ENCODE data around the gene BDNF.

GRCh38 chr11:27640954-27641353 is 59.3 kb downstream of the BDNF start:
- TF ChIP-seq, protein P1, sequence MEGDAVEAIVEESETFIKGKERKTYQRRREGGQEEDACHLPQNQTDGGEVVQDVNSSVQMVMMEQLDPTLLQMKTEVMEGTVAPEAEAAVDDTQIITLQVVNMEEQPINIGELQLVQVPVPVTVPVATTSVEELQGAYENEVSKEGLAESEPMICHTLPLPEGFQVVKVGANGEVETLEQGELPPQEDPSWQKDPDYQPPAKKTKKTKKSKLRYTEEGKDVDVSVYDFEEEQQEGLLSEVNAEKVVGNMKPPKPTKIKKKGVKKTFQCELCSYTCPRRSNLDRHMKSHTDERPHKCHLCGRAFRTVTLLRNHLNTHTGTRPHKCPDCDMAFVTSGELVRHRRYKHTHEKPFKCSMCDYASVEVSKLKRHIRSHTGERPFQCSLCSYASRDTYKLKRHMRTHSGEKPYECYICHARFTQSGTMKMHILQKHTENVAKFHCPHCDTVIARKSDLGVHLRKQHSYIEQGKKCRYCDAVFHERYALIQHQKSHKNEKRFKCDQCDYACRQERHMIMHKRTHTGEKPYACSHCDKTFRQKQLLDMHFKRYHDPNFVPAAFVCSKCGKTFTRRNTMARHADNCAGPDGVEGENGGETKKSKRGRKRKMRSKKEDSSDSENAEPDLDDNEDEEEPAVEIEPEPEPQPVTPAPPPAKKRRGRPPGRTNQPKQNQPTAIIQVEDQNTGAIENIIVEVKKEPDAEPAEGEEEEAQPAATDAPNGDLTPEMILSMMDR (conservative IDR thresholded peaks at IDR 0.05; ENCODE audit: low read length), result no peak
- TF ChIP-seq EZH2phosphoT487 (IDR thresholded peaks at IDR 0.05; ENCODE audit: borderline replicate concordance, low read depth, low read length), result no peak

Data from OCI-LY7 (cell line).